C1 segment of cervical spinal cord (tissue), 14 donors: ENCODE data around the gene CARMIL3.
A peak's percentile ranks its signal among the peaks of the same experiment; 100 is the strongest.

Experiments
- DNase-seq, 14 donors: peaks; one replicate each; lab custom pipeline; 2025; lab: John Stamatoyannopoulos, UW

The CARMIL3 gene

GRCh38 chr14:24076302-24076601, 24.4 kb downstream of the CARMIL3 start:
- DNase-seq = no peak

- DNase-seq = no peak
These were observed 25.3 kb downstream of the CARMIL3 start for GRCh38 chr14:24077086-24077485.

- no peak for DNase-seq
These were observed 26.3 kb downstream of the CARMIL3 start for GRCh38 chr14:24078146-24078545.

- peak in 5 of 14 donors; percentile 6 to 91 (median 16) for DNase-seq
These were observed 27.8 kb downstream of the CARMIL3 start for GRCh38 chr14:24079491-24080141.

- peak in 1 of 14 donors; percentile 4 for DNase-seq
These were observed 28.3 kb downstream of the CARMIL3 start for GRCh38 chr14:24080142-24080530.

GRCh38 chr14:24080888-24081738, 29.3 kb downstream of the CARMIL3 start:
- DNase-seq = peak in 11 of 14 donors; percentile 11 to 80 (median 54)

GRCh38 chr14:24081739-24082211, 30.0 kb downstream of the CARMIL3 start:
- peak in 1 of 14 donors; percentile 35 for DNase-seq

- no peak for DNase-seq
These were observed 30.7 kb downstream of the CARMIL3 start for GRCh38 chr14:24082411-24083080.

GRCh38 chr14:24083462-24083861, 31.7 kb downstream of the CARMIL3 start:
- no peak for DNase-seq

GRCh38 chr14:24084440-24084839, 32.6 kb downstream of the CARMIL3 start:
- DNase-seq = no peak

GRCh38 chr14:24085215-24085614, 33.4 kb downstream of the CARMIL3 start:
- DNase-seq = no peak

- no peak for DNase-seq
These were observed 34.6 kb downstream of the CARMIL3 start for GRCh38 chr14:24086193-24086955.

GRCh38 chr14:24087004-24087403, 35.2 kb downstream of the CARMIL3 start:
- DNase-seq = no peak

GRCh38 chr14:24088095-24088494, 36.3 kb downstream of the CARMIL3 start:
- DNase-seq = no peak

- DNase-seq = no peak
These were observed 38.1 kb downstream of the CARMIL3 start for GRCh38 chr14:24089890-24090289.

GRCh38 chr14:24092110-24092504, 40.3 kb downstream of the CARMIL3 start:
- no peak for DNase-seq

GRCh38 chr14:24092505-24093206, 40.8 kb downstream of the CARMIL3 start:
- DNase-seq = no peak

GRCh38 chr14:24093207-24093900, 41.5 kb downstream of the CARMIL3 start:
- no peak for DNase-seq

GRCh38 chr14:24093901-24094840, 42.4 kb downstream of the CARMIL3 start, which contains the start of gene PCK2:
Gene PCK2, plus strand, starts transcription at chr14:24094311. Its CDS starts 95 bp downstream, at chr14:24094406.
- DNase-seq = peak in 13 of 14 donors; percentile 48 to 85 (median 71)
